Dermis blood vessel endothelial cell (primary cell): Measurements from ENCODE around the gene CEP164. TPM values are rescaled to one million over a fixed set of nuclear protein-coding genes. Genes with fewer than 3 reads are reported as not detected.
A peak's percentile ranks its signal among the peaks of the same experiment; 100 is the strongest.

ENCODE experiments used
- DNase-seq: peaks from one replicate; pipeline ENCODE4 v3.0.0; 2010
- total RNA-seq: library from RNA; depleted of rRNA; stranded (reverse); fragments of >200 nt; gene quantifications from 2 replicates; pipeline ENCODE4 v1.2.3, GENCODE V29; 2014

Gene CEP164
- total RNA-seq, 1 donor from 2014 or later = 24.0 TPM

GRCh38 chr11:117423046-117423575, 95.5 kb downstream of the CEP164 start:
- no peak for DNase-seq

GRCh38 chr11:117424781-117425180, 97.1 kb downstream of the CEP164 start:
- no peak for DNase-seq

GRCh38 chr11:117425679-117426296, 98.1 kb downstream of the CEP164 start:
- DNase-seq = no peak

DNA sequence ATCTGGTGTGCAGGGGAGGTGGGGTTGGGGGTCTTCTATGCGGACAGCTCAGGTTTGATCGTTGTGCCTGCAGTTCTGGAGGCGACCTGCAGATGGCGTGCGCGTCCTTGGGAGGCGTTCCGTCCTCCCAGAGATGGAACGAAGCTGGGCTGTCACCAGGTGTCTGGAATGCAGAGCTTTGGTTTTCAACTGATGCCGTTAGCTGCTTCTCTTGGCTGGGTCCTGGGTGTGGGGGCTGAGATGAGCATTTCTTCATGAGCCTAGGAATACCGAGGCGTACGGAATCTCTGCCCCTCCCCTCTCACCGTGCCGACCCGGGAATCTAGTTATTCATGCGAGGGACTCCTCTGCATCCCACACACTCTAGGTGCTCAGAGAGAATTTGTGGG, 98.6 kb downstream of the CEP164 start:
- DNase-seq = peak; percentile 74

GRCh38 chr11:117426941-117427340, 99.3 kb downstream of the CEP164 start:
- DNase-seq = no peak

DNA sequence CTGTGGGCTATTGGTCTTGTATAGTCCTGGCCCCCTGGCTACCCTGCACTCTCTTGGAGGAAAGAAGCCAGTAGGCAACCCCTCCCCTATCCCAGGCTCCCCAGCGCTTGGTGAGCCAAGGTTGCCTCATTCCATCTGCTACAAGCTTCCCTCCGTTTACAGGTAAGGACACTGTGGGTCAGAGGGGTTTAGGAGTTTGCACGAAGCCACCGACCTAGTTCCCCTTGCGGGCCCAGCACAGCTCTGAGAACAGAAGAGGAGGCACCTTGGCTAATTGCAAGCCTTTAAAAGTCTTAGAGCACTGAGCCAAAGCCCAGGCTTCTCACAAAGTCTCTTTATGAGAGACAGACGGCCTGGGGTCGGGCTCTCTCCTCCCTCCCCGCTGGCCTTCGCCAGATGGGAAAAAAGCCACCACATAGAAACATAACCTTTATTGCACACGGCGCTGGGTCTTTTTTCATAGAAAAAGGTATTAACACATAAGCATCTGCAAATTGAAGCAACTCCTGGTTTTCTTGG, 99.8 kb downstream of the CEP164 start:
- DNase-seq = no peak

- DNase-seq = no peak
Measured at GRCh38 chr11:117428186-117428855, 100.7 kb downstream of the CEP164 start.

GRCh38 chr11:117428856-117429229, 101.2 kb downstream of the CEP164 start:
- DNase-seq = no peak

GRCh38 chr11:117430293-117430955, 102.8 kb downstream of the CEP164 start:
- DNase-seq = no peak

- DNase-seq = no peak
Measured at GRCh38 chr11:117431436-117431835, 103.8 kb downstream of the CEP164 start.

GRCh38 chr11:117433717-117434116, 106.1 kb downstream of the CEP164 start:
- no peak for DNase-seq

- no peak for DNase-seq
Measured at GRCh38 chr11:117434481-117434880, 106.8 kb downstream of the CEP164 start.

DNA sequence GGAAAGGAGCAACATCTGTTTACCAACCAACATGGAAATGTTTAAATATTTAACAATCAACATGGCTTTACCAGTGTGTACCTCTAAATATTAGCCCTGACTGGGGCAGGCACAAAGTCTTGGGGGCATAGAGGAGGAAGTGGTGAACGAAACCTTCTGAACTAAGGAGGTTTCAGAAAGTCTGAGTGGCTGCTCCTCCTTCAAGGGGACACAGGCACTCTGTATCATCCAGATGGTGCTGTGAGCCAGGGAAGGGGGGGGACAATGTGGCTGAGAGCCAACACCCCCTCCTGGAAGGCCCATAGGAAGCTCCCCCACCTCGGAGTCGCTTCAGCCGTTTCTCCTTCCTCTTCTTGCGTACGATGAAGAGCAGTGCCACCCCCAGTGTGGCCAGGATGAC, 107.7 kb downstream of the CEP164 start:
- DNase-seq = no peak

DNA sequence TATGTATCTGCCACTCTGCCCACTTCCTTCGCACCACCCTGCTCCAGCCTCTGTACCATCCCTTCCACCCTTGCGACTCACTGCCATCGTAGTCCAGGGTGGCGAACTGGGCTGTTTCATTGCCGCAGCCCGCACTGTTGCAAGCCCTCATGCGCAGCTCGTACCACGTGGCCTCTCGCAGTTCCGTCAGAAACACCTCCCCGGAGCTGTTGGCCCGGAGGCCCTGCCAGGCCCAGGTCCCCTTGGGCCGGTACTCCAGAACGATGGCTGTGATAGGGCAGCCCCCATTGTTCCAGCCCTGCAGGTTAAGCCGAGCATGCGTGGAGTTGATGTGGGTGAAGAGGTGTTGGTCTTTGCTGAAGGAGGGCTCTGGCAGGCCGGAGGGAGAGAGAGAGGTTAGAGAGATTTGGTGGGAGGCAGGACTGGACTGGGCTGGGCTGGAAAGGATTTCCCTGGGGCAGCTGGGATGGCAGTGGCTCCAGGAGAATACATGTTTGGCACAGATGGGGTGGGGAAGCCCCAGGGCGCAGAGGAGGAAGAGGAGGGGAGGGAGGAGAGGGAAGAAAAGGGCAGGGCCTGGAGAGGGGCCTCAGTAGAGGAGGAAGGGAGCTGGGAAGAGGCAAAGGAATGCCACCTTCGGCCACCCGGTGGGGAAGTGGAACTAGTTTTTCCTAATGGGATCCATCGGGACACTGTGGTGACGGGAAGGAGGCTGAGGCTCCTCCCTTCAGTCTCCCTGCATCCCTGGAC, 109.6 kb downstream of the CEP164 start:
- DNase-seq = no peak

GRCh38 chr11:117437791-117438130, 110.1 kb downstream of the CEP164 start:
- DNase-seq = no peak

GRCh38 chr11:117438371-117439000, 110.8 kb downstream of the CEP164 start:
- no peak for DNase-seq

- no peak for DNase-seq
Measured at GRCh38 chr11:117439256-117439655, 111.6 kb downstream of the CEP164 start.

GRCh38 chr11:117440258-117440657, 112.6 kb downstream of the CEP164 start:
- DNase-seq = no peak

DNA sequence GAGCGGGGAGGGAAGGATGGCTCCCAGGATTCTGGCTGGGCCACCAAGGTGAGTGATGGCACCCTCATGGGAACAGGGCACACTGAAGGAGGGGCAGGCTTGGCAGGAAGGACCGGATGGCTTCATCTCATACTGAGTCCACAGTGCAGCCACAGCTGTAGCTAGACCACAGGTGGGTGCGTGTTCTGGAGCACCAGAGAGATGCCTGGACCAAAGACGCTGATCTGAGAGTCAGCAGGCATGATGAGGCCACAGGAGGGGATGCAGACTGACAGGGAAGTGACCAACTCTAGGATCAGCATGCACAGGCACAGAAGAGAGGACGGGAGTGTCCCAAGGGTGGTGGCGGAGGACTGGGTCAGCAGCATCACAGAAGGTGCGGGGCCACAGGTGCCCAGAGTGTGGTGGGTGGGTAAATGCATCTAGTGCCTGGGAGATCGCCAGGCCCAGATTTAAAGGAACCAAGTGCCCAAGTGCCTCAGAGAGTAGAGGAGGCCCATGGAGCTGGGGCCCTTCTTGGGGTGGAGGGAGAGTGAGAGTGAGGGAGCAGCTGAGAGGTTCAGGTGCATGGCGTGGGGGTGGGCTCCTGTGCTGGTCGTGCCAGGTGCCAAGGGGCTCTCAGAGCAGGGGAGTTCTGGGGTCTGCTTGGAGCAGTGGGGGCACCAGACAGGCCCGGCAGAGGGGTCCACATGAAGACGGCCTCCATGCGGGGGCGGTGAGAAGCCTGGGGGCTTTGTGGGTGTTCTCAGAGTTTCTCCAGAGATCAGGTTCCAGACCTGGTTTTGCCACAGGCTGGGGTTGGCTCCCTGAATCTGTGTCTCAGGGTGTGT, 113.7 kb downstream of the CEP164 start:
- no peak for DNase-seq

GRCh38 chr11:117442049-117442868, 114.6 kb downstream of the CEP164 start:
- no peak for DNase-seq

DNA sequence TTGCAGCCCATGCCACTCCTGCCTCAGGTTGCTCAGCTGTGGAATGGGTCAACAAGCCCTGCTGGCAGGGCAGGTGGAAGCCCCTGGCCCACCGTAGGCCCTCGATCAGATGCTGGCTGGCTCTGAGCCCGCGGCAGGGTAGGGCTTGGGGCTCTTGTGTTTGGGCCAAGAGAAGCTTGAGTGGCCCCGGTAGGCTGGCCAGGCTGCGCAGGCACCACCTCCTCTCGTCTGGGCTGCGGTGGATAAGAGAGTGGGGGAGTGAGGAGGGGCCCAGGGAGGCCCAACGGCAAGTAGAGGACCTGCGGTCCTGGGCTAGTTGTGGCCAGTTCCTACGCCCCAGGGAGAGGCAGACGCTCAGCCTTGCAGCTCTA, 115.2 kb downstream of the CEP164 start:
- no peak for DNase-seq
